ENCODE data around the gene SMAD6. TPM values are rescaled to one million over a fixed set of nuclear protein-coding genes. Genes with fewer than 3 reads are reported as not detected.

The SMAD6 gene
- total and polyA plus RNA-seq, 9 of the 15 experiments (the other 6 are each of a cell fraction or from before 2014, with no cell fraction given), result 0.10 to 15.5 (median 3.7) TPM

DNA sequence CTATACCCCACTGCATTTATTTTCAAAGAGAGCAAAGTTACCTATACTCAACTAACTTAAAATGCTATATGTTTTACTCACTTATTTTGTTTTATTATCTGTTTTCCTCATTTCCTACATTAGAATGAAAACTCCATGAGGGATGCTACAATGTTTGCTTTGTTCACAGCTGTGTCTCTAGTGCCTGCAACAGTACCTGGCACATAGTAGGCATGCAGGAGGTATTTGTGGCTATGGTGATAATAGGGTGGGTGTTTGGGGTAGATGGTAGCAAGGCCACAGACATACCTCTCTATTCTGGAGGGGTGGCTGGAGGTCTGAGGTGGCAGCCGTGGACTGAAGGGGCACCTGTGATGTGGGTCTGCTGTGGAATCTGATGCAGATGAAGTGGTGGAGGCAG is 24.7 kb upstream of the SMAD6 start:
- Histone ChIP-seq H3K9ac (ENCODE audit: insufficient read depth in 1 of 2, low read depth in 2 of 2, low read length in 2 of 2) (no peak overlapping the region; a peak in 1 of 4 replicates), H3K9me1 (ENCODE audit: control insufficient read depth, insufficient read depth, low read length) (no peaks in the 10 kb centered on the region), H3K4me3 (no peak overlapping the region), H3K4me1 (replicated peaks in 1 of 2; ENCODE audit: control insufficient read depth in 2 of 2, insufficient read depth in 2 of 2, low read length in 2 of 2) (peaks cover 39 to 53% of the 10 kb centered on the region in 2 experiments), H3K9me3 (replicated peaks; ENCODE audit: control insufficient read depth, insufficient read depth, low read depth, low read length) (peaks cover 6% of the 10 kb centered on the region; the same call in 1 of the 2 replicates), H3K4me2 (ENCODE audit: insufficient read depth, low read length) (no peak overlapping the region), H3K79me2 (ENCODE audit: control insufficient read depth, insufficient read depth, low read length) (peaks cover 45% of the 10 kb centered on the region), H4K20me1 (replicated peaks; ENCODE audit: control insufficient read depth, insufficient read depth, low read length) (no peaks in the 10 kb centered on the region), H3K27ac (ENCODE audit: extremely low read depth, low read depth, low read length) (no peak overlapping the region; the same call in 2 of the 3 replicates), H2AFZ (ENCODE audit: low read depth, low read length) (no peak overlapping the region), H3K27me3 (ENCODE audit: control insufficient read depth in 2 of 2, insufficient read depth in 2 of 2, low read length in 2 of 2) (no peaks in the 10 kb centered on the region), H3K36me3 (ENCODE audit: control insufficient read depth, insufficient read depth, low read length) (peaks cover 71% of the 10 kb centered on the region)
- POLR2A ChIA-PET, result no interaction called here
- no peak for ATAC-seq
- DNase-seq (ENCODE audit: extremely low read depth in 1 of 4, low spot score in 3 of 4), result no peak
- WGBS (ENCODE audit: insufficient coverage, low coverage, missing lambda C conversion rate), result 100% methylated on average over 1 of the region's 1 CpG
- TF ChIP-seq ARID2 (IDR thresholded peaks at IDR 0.05) (no peak), ZKSCAN1 (IDR thresholded peaks at IDR 0.05; ENCODE audit: low read depth, low read length) (peak; percentile 93), HIVEP1 (CRISPR knock-in tag; IDR thresholded peaks at IDR 0.05) (no peak), ZNF436 (CRISPR knock-in tag; IDR thresholded peaks at IDR 0.05) (no peak)
- TF ChIP-seq, protein P1, sequence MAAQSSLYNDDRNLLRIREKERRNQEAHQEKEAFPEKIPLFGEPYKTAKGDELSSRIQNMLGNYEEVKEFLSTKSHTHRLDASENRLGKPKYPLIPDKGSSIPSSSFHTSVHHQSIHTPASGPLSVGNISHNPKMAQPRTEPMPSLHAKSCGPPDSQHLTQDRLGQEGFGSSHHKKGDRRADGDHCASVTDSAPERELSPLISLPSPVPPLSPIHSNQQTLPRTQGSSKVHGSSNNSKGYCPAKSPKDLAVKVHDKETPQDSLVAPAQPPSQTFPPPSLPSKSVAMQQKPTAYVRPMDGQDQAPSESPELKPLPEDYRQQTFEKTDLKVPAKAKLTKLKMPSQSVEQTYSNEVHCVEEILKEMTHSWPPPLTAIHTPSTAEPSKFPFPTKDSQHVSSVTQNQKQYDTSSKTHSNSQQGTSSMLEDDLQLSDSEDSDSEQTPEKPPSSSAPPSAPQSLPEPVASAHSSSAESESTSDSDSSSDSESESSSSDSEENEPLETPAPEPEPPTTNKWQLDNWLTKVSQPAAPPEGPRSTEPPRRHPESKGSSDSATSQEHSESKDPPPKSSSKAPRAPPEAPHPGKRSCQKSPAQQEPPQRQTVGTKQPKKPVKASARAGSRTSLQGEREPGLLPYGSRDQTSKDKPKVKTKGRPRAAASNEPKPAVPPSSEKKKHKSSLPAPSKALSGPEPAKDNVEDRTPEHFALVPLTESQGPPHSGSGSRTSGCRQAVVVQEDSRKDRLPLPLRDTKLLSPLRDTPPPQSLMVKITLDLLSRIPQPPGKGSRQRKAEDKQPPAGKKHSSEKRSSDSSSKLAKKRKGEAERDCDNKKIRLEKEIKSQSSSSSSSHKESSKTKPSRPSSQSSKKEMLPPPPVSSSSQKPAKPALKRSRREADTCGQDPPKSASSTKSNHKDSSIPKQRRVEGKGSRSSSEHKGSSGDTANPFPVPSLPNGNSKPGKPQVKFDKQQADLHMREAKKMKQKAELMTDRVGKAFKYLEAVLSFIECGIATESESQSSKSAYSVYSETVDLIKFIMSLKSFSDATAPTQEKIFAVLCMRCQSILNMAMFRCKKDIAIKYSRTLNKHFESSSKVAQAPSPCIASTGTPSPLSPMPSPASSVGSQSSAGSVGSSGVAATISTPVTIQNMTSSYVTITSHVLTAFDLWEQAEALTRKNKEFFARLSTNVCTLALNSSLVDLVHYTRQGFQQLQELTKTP (IDR thresholded peaks at IDR 0.05; ENCODE audit: low read depth in 1 of 2, partially characterized antibody in 2 of 2), result no peak
- no TSS peak for BruUV-seq (replicated peaks)
- intact Hi-C loops (cut with micrococcal nuclease) (no loop called here), in situ Hi-C loops (cut with MboI) (no loop called here)
- no peak for FAIRE-seq
- CTCF ChIA-PET (ENCODE audit: low intra/inter-chr PET ratio), result no interaction called here

All from K562 (cell line).